GM12892 (cell line): ENCODE data around the gene PRTN3.

ENCODE experiments used
- POLR2A ChIP-seq: IDR thresholded peaks from 2 replicates; pipeline ENCODE4 v1.6.1; 2011; ENCODE audit warnings: low read depth, low read length, control low read depth
- POLR2AphosphoS5 ChIP-seq: IDR thresholded peaks from 2 replicates; pipeline ENCODE4 v1.6.1; 2011; ENCODE audit warnings: low read depth, low read length, control low read depth
- TAF1 ChIP-seq: IDR thresholded peaks from 2 replicates; pipeline ENCODE4 v1.6.1; 2011; ENCODE audit warnings: low read depth, mild to moderate bottlenecking, control low read depth, low read length, borderline replicate concordance

- TF ChIP-seq POLR2A (peak; percentile 18; the same call in 1 of the 2 replicates), POLR2AphosphoS5 (no peak; the same call in 1 of the 2 replicates), TAF1 (no peak)
Observed at GRCh38 chr19:801030-801860, 39.6 kb upstream of the PRTN3 start.
